Measurements from ENCODE around the gene PGF.
A peak's percentile ranks its signal among the peaks of the same experiment; 100 is the strongest.

Gene PGF

GRCh38 chr14:74954947-74955228 lies 509 bp downstream of the PGF start:
- DNase-seq: no peak

DNA sequence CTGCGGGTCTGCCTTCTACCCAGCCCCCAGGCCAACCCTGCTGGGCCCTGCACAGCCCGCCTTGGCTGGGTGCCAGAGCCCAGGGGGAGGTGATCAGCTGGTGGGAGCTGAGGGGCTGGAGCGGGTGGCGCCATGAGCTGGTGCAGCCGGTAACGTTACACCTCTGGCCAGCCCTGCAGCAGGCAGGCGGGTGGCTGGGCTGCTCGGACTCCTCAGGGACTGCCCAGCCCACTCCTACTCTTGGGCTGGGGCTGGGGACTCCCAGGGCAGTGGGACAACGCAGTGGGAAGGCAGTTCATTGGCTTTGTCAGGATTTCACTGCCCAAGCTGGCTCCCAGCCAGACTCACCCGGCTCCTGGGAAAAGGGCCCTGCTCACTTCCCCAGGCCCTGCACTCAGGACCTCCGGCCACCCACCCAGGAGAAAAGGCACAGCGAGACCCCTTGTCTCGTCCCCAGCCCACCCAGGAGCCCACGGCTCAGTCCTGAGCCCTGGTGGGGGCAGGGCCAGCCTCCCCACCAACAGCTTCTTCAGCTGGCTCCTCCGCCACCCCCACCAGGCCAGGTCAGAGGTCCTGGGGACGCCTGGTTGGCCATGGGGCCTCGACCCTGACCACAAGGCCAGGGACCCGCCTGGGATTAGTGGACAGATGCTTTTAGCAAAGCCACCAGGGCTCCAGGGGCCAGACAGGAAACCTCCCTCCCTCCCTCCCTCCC lies 1.0 kb downstream of the PGF start:
- DNase-seq: no peak

GRCh38 chr14:74953686-74954085 lies 1.7 kb downstream of the PGF start:
- DNase-seq: no peak

- DNase-seq: no peak
These were observed 2.5 kb downstream of the PGF start for GRCh38 chr14:74952697-74953484.

DNA sequence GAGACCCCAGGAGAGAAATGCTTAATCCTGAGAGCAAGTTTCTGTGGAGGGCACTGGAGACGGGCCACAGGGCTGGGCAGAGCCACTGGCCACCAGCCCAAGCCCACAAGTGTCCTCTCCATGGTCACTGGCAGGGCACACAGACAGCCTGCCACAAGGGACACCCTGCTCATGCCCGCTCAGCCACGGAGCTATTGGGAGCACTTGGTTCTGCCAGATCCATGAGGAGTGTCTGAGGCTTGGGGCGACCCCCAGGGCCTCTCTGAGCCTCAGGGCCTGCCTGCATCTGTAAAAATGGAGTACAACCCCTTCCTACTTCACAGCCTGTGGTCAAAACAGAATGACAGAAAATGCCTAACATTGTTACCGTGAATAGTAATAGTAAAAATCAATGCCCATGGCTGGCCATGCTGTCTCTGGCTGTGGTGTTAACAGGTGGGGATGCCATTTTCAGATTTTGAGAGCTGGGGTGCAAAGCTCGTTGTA lies 3.2 kb downstream of the PGF start:
- DNase-seq: no peak

DNA sequence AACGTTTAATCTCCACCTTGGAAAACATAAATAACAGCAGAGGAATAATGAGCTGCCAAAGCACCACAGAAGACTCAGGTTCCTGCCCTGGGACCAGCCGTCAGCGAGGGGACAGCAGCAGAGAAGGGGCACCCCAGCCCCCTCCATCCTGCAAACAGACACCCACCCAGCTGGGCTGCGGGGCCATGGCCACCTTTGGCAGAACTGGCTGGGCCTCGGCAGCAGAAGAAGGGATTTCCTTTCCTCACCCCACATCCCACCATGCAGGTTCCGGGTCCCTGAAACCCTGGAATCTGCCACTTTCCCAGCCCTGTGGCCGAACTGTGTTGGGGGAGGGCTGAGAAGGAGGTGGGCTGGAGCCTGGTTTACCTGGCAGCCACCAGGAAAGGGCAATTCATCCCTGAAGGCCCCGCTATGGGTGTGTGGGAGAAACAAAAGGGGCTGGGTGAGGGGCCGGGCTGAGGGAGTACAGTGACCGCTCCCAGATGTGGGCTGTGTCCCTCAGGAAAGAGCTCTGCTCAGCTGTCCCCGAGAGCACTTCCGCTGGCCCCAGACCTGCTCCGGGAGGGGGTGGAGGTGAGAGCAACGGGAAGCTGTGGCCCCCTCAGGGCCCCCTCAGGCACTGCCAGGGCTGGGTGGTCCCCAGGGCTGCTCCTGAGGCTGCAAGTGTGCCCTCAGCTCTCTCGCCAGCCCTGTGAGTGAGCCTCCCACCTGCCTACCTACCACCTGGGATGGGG lies 3.8 kb downstream of the PGF start:
- no peak for DNase-seq

GRCh38 chr14:74950795-74951442 lies 4.5 kb downstream of the PGF start:
- DNase-seq: no peak

DNA sequence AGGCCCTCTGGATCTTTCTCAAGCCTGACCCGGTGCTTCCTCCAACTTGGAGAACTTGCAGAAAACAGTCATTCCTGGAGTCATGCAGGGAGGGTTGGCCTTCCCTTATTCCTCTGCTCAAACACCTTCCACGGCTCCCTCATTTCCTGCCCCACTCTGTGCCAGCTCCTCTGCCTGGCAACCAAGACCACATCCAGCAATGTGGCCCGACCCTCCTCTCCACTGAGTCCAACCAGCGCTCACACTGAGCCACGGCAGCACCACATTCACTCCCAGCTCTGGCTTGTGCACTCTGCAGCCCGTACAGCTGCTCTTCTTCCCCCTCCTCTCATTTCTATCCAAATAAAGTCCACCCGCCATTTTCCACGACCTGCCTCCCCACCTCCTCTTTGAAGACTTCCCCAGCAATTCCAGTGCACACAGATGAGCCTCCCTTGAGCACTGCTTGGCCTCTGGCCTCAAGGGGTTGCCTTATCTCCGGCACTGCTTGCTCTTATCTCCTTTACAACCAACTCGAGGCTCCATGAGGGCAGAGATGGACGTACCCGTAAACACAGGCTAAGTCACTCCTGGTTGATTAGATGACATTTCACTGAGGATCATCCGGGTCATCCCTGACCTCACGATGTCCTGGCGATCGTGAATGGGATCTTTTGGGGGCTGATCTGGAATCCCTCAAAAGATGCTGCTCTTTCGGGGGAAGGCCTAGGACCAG lies 5.4 kb downstream of the PGF start:
- DNase-seq: no peak

DNA sequence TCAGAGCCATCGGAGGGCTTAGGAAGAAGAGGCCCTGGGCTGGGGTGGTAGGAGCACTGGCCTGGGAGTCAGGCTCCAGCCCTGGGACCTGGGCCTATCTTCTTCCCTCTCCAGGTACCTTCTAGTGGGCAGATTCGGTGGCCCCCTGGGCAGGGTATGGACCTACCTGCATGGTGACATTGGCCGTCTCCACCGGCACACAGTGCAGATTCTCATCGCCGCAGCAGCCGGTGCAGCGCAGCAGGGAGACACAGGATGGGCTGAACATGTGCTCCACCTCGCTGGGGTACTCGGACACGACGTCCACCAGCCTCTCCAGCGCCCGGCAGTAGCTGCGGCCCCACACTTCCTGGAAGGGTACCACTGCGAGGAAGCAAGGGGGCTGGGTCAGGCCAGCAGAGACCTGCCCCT lies 6.2 kb downstream of the PGF start:
- DNase-seq: no peak

DNA sequence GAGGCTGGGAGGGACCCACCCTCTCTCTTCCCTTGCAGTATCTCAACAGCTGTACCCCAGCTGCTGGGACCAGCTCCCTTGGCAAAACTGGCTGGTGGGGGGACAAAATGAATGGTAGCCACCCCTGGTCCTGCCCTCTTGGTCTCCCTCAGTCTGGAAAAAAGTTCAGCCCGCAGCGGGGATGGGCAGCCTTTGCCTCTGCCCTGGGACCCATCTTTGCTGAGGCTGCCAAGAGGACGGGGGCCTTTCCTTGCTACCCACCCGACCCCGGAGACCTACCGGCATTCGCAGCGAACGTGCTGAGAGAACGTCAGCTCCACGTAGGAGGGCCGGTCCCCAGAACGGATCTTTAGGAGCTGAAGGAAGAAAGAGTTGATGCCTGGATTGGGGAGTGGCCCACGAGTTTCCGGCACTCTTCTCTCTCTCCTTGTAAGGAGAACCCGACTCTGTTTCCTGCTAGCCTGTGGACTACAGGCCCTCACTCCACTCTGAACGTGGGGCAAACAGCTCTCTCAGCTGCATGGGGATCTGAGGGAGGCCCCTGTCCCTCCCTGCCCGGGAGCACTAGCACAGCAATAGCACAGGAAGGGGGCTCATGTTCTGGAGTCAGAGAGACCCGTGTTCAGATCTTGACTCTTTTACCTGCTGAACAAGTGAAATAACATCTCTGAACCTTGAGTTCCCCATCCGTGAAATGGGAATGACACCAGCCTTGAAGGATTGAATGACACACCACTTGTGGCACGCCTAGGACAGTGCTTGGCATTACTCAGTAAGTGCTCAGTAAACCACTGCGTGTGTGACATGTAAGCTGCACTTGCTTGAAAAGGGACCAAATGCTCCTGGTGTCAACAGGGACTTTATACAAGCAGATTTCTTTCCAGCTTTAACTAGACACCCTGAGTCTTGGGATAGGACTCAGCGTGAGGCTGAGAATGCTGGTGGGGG lies 6.9 kb downstream of the PGF start:
- no peak for DNase-seq

DNA sequence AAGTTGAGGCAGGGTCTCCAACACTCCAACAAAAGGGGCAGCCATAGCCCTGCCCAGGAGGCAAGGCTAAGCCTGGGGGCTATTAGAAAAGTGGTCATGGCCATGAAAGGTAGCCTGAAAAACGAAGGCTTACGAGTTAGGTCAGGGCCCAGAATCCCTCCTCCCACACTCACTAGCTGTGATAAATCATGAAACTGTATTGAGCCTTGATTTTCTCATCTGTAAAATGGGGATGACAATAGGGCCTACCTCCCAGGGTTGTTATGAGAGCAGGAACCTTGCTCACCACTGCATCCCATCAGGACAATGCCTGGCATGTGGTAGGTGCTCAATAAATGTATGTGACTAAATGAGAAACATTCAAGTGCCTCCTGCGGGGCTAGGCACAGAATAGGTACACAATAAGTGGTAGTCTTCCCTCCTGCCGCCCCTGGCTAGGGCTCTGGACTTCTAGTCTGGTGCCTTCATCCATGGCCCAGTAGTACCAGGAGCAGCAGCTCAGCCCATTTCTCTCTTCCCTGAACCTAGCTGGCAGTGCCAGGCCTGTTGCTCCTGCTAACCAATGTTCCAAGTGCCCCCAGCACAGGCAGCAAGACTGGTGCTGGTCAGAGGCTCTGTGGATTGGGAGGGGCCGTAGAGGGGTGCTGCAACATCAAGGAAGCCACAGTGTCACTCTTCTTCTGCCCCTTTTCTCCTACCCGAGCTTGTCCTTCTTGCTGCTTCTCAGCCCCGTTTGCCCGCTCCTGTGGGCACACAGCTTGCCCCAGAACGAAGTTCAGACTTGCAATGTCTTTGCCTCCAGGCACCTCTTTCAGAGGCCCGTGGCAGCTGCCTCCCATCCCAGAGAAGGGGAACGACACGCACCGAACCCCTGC lies 7.8 kb downstream of the PGF start:
- DNase-seq: no peak

- no peak for DNase-seq
These were observed 8.6 kb downstream of the PGF start for GRCh38 chr14:74946659-74947281.

DNA sequence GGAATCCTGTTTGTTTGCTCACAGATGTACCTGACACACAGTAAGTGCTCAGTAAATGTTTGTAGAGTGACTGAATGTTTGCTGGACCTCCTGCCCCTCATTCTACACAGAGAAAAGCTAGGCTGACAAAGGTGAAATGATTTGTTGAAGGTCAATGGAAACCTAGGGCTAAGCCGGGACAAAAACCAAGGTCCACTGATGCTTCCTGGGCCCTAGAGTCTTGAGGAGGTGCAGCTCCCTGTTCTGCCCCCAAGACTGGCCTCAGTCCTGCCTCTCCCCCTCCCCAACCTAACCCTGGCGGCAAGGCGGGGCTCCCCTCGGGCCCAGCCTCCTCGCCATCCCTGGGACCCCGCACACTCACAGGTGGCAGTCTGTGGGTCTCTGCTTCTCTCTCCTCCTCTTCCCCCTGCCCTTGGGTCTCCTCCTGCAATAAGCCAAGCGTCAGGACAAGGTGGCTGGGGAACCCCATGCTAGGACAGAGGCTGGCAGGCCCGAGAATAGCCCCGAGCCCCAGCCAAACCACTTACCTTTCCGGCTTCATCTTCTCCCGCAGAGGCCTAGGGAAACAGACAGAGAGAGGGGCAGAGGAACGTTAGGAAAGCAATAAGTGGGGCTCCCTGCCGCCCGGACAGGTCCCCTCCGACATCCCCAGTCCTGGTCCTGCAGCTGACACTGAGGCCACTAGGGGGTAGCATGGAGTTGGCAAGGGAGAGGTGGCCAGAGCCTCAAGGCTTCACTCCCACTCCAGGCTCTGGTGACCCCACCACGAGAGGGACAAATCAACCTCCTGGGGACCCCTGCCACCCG lies 9.3 kb downstream of the PGF start:
- DNase-seq: peak; percentile 68

GRCh38 chr14:74945261-74945851 lies 10.0 kb downstream of the PGF start:
- DNase-seq: peak; percentile 42

- no peak for DNase-seq
These were observed 12.8 kb downstream of the PGF start for GRCh38 chr14:74942608-74943007.

GRCh38 chr14:74942181-74942580 lies 13.2 kb downstream of the PGF start:
- no peak for DNase-seq

- DNase-seq: no peak
These were observed 13.7 kb downstream of the PGF start for GRCh38 chr14:74941676-74942097.

DNA sequence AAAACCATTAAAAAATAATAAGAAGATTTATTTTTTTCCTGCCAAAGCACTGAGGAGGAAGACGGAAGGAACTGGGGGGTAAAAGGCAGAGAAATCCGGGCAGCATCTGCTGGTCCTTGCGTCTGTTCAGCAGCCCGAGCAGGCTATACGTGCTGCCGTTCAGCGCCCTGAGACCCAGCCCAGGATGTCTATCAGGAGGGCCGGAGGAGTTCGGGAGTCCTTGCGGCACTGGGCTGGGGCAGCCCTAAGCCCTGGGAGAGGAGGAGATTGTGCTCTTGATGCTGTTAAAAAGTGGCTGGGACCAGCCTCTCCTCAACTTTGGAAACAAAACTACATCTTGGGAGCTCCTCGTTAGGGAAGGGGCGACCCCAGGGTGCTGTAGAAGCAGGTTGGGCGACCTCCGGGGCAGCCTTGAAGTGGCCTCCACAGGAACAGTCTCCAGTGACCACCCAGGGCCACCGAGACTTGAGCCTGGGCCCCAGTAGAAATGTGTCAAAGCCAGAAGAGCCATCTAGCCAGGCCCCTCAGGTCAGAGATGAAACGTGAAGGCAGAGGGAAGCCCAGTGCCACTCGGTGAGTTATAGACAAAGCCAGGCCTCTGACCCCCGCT lies 14.3 kb downstream of the PGF start:
- no peak for DNase-seq
